ES-I3 (cell line): ENCODE data around the gene MAEL.
A peak's percentile ranks its signal among the peaks of the same experiment; 100 is the strongest.

Experiments used
- H3K36me3 ChIP-seq: 2 replicates; pipeline ENCODE4 v1.6.1; 2013; ENCODE audit warnings: mild to moderate bottlenecking, low read length, control low read depth, moderate library complexity; ENCODE audit not compliant: insufficient read depth
- H3K4me1 ChIP-seq: 2 replicates; pipeline ENCODE4 v1.6.1; 2013; ENCODE audit warnings: mild to moderate bottlenecking, control low read depth, low read length; ENCODE audit not compliant: insufficient read depth
- H3K9ac ChIP-seq: 2 replicates; pipeline ENCODE4 v1.6.1; 2013; ENCODE audit warnings: low read depth, mild to moderate bottlenecking, low read length, moderate library complexity
- H3K9me3 ChIP-seq: 2 replicates; pipeline ENCODE4 v1.6.1; 2013; ENCODE audit warnings: mild to moderate bottlenecking, low read length, moderate library complexity; ENCODE audit not compliant: control insufficient read depth, insufficient read depth

Gene MAEL

GRCh38 chr1:166988974-166989515, at the start of gene MAEL:
MAEL (plus strand) TSS chr1:166989280; CDS start chr1:166989353, 73 bp downstream.
- H3K4me1 ChIP-seq = no peaks in the 10 kb centered on the region

GRCh38 chr1:166939741-166940375, 49.2 kb upstream of the MAEL start:
- Histone ChIP-seq H3K9me3 (no peaks in the 10 kb centered on the region), H3K36me3 (no peaks in the 10 kb centered on the region), H3K9ac (no peak overlapping the region), H3K4me1 (no peaks in the 10 kb centered on the region)

More at GRCh38 chr1:166988974-166989515, at the start of gene MAEL:
- H3K9ac ChIP-seq = no peak within 1 kb of the TSS
- no peaks in the 10 kb centered on the region for H3K9me3 ChIP-seq
- no peaks in the 10 kb centered on the region for H3K36me3 ChIP-seq

GRCh38 chr1:166944186-166944967, 44.7 kb upstream of the MAEL start:
- Histone ChIP-seq H3K4me1 (peaks cover 7% of the 10 kb centered on the region; the same call in 1 of the 2 replicates), H3K9me3 (no peaks in the 10 kb centered on the region), H3K9ac (no peak overlapping the region), H3K36me3 (no peaks in the 10 kb centered on the region)

- Histone ChIP-seq H3K36me3 (no peaks in the 10 kb centered on the region), H3K9ac (peak overlapping the region; percentile 55; the same call in 1 of the 2 replicates), H3K9me3 (no peaks in the 10 kb centered on the region), H3K4me1 (peaks cover 33% of the 10 kb centered on the region)
Measured at GRCh38 chr1:166947398-166948043, 41.6 kb upstream of the MAEL start.

GRCh38 chr1:166948856-166949350, 40.2 kb upstream of the MAEL start:
- H3K36me3 ChIP-seq = no peaks in the 10 kb centered on the region
- no peaks in the 10 kb centered on the region for H3K9me3 ChIP-seq
- no peak overlapping the region for H3K9ac ChIP-seq
- peaks cover 33% of the 10 kb centered on the region for H3K4me1 ChIP-seq

GRCh38 chr1:166950156-166950555, 38.9 kb upstream of the MAEL start:
- H3K4me1 ChIP-seq = peaks cover 33% of the 10 kb centered on the region
- no peak overlapping the region for H3K9ac ChIP-seq
- no peaks in the 10 kb centered on the region for H3K36me3 ChIP-seq
- no peaks in the 10 kb centered on the region for H3K9me3 ChIP-seq

- H3K9me3 ChIP-seq = no peaks in the 10 kb centered on the region
- H3K9ac ChIP-seq = no peak overlapping the region
- H3K36me3 ChIP-seq = no peaks in the 10 kb centered on the region
- H3K4me1 ChIP-seq = peaks cover 28% of the 10 kb centered on the region
Measured at GRCh38 chr1:166951050-166951449, 38.0 kb upstream of the MAEL start.

GRCh38 chr1:166952002-166952746, 36.9 kb upstream of the MAEL start:
- Histone ChIP-seq H3K4me1 (peaks cover 26% of the 10 kb centered on the region), H3K36me3 (no peaks in the 10 kb centered on the region), H3K9ac (no peak overlapping the region), H3K9me3 (no peaks in the 10 kb centered on the region)

- Histone ChIP-seq H3K9ac (no peak overlapping the region), H3K36me3 (no peaks in the 10 kb centered on the region), H3K4me1 (peaks cover 26% of the 10 kb centered on the region), H3K9me3 (no peaks in the 10 kb centered on the region)
Measured at GRCh38 chr1:166953491-166953890, 35.6 kb upstream of the MAEL start.

- Histone ChIP-seq H3K9ac (no peak overlapping the region), H3K4me1 (peaks cover 8% of the 10 kb centered on the region), H3K36me3 (no peaks in the 10 kb centered on the region), H3K9me3 (no peaks in the 10 kb centered on the region)
Measured at GRCh38 chr1:166956057-166956850, 32.8 kb upstream of the MAEL start.

- H3K9ac ChIP-seq = no peak overlapping the region
Measured at GRCh38 chr1:166956872-166957271, 32.2 kb upstream of the MAEL start.

GRCh38 chr1:166960858-166961474, 28.1 kb upstream of the MAEL start:
- no peaks in the 10 kb centered on the region for H3K36me3 ChIP-seq
- H3K9me3 ChIP-seq = no peaks in the 10 kb centered on the region
- no peaks in the 10 kb centered on the region for H3K4me1 ChIP-seq
- no peak overlapping the region for H3K9ac ChIP-seq

More at GRCh38 chr1:166956872-166957271, 32.2 kb upstream of the MAEL start:
- H3K4me1 ChIP-seq = peaks cover 4% of the 10 kb centered on the region
- no peaks in the 10 kb centered on the region for H3K36me3 ChIP-seq
- no peaks in the 10 kb centered on the region for H3K9me3 ChIP-seq
